NB4 (cell line): ENCODE measurements around the gene SLC39A1.

Source experiments
- DNase-seq: peaks from one replicate; pipeline ENCODE4 v3.0.0; 2010; ENCODE audit warnings: low read depth
- H3K4me3 ChIP-seq: one replicate; pipeline ENCODE4 v1.5.1; 2011; ENCODE audit warnings: mild to moderate bottlenecking, low read depth, low read length, moderate library complexity
- CTCF ChIP-seq: IDR thresholded peaks from one replicate; pipeline ENCODE4 v1.5.1; 2012; ENCODE audit warnings: low read depth, low read length
- MAX ChIP-seq: IDR thresholded peaks from 2 replicates; pipeline ENCODE4 v1.6.1; 2011; ENCODE audit warnings: low read depth, low read length
- MYC ChIP-seq: IDR thresholded peaks from 2 replicates; pipeline ENCODE4 v1.6.1; 2011; ENCODE audit warnings: low read depth, low read length
- POLR2A ChIP-seq: IDR thresholded peaks from 2 replicates; pipeline ENCODE4 v1.6.1; 2011; ENCODE audit warnings: mild to moderate bottlenecking; ENCODE audit not compliant: insufficient read length; ENCODE audit errors: extremely low read depth

The SLC39A1 gene

GRCh38 chr1:153941826-153942725 is 21.3 kb downstream of the SLC39A1 start:
- TF ChIP-seq MAX (no peak), MYC (no peak), POLR2A (no peak), CTCF (no peak)
- DNase-seq: no peak
- no peak overlapping the region for H3K4me3 ChIP-seq

- TF ChIP-seq POLR2A (no peak), CTCF (no peak), MYC (no peak), MAX (no peak)
- no peak for DNase-seq
- H3K4me3 ChIP-seq: no peak overlapping the region
Observed at GRCh38 chr1:153940756-153941155, 22.6 kb downstream of the SLC39A1 start.

GRCh38 chr1:153939476-153939875 is 23.9 kb downstream of the SLC39A1 start:
- no peak for TF ChIP-seq MAX
- TF ChIP-seq POLR2A: no peak
- TF ChIP-seq MYC: no peak
- TF ChIP-seq CTCF: no peak
- DNase-seq: no peak
- no peak overlapping the region for H3K4me3 ChIP-seq

- no peak overlapping the region for H3K4me3 ChIP-seq
- TF ChIP-seq MYC: no peak
- no peak for TF ChIP-seq CTCF
- TF ChIP-seq POLR2A: no peak
- TF ChIP-seq MAX: no peak
- no peak for DNase-seq
Observed at GRCh38 chr1:153938996-153939395, 24.3 kb downstream of the SLC39A1 start.

- no peak for TF ChIP-seq CTCF
- H3K4me3 ChIP-seq: no peak overlapping the region
- DNase-seq: no peak
Observed at GRCh38 chr1:153937331-153937730, 26.0 kb downstream of the SLC39A1 start.
